ENCODE measurements around the gene THSD4. TPM values are rescaled to one million over a fixed set of nuclear protein-coding genes. Genes with fewer than 3 reads are reported as not detected.

The THSD4 gene
- total and polyA plus RNA-seq, 7 donors: 0.21 to 3.1 (median 1.8) TPM

DNA sequence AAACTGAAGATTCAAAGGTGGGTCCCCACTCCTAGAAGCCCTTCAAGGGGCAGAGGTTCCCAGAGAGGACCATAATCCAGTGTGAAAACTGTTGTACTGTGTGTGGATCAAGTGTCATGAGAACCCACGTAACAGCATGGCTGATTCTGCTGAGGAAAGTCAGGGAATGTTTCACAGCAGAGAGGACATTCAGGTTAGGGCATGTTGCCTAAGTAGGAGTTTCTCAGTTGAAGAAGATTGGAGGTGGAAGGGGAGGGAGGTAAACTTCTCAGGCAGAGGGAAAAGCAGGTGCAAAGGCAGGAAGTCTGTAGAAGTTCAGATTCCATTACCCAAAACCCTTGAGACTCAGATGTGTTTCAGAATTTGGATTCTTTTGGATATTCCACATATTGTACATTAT, 448.9 kb downstream of the THSD4 start:
- TF ChIP-seq, protein P1, sequence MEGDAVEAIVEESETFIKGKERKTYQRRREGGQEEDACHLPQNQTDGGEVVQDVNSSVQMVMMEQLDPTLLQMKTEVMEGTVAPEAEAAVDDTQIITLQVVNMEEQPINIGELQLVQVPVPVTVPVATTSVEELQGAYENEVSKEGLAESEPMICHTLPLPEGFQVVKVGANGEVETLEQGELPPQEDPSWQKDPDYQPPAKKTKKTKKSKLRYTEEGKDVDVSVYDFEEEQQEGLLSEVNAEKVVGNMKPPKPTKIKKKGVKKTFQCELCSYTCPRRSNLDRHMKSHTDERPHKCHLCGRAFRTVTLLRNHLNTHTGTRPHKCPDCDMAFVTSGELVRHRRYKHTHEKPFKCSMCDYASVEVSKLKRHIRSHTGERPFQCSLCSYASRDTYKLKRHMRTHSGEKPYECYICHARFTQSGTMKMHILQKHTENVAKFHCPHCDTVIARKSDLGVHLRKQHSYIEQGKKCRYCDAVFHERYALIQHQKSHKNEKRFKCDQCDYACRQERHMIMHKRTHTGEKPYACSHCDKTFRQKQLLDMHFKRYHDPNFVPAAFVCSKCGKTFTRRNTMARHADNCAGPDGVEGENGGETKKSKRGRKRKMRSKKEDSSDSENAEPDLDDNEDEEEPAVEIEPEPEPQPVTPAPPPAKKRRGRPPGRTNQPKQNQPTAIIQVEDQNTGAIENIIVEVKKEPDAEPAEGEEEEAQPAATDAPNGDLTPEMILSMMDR (IDR thresholded peaks at IDR 0.05): no peak
- ATAC-seq (no peak), DNase-seq (no peak)
- Histone ChIP-seq H3K27me3 (ENCODE audit: insufficient read depth in 3 of 3, low read length in 2 of 3) (no peaks in the 10 kb centered on the region), H3K27ac (no peak overlapping the region), H3K4me1 (no peaks in the 10 kb centered on the region), H3K36me3 (ENCODE audit: insufficient read depth in 1 of 2, low read depth in 1 of 2) (no peaks in the 10 kb centered on the region), H3K4me3 (no peak overlapping the region), H3K9me3 (no peaks in the 10 kb centered on the region)
- intact Hi-C loops (cut with DNase I): loop anchor here in 1 of 2 donors (10.0 kb wide), 1 partner anchor 171 kb away; no protein-coding TSS in a partner anchor
- 0% methylated on average over 1 of the region's 1 CpG for WGBS, 3 donors

DNA sequence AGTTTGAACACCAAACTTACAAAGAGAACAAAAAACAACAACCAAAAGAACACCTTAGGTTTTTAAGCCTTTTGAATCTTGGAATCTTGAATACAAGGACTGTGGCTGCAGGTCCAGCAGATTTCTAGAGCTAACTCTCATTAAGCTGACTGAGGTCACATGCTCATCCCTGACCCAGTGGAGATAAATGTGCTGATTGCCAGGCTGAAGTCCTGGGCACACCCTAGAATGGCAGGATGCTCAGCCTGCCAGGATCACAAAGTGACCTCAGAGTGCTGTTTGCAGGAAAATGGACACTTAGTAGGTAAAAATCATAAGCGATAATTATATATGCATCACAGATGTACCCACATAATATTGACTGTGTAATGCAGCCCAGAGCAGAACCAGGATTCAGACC, 449.7 kb downstream of the THSD4 start:
- Histone ChIP-seq H3K4me3 (no peak overlapping the region), H3K27me3 (ENCODE audit: insufficient read depth in 3 of 3, low read length in 2 of 3) (no peaks in the 10 kb centered on the region), H3K36me3 (ENCODE audit: insufficient read depth in 1 of 2, low read depth in 1 of 2) (no peaks in the 10 kb centered on the region), H3K9me3 (no peaks in the 10 kb centered on the region), H3K27ac (no peak overlapping the region), H3K4me1 (no peaks in the 10 kb centered on the region)
- no peak for DNase-seq
- ATAC-seq: no peak
- intact Hi-C loops (cut with DNase I): loop anchor here in 1 of 2 donors (10.0 kb wide), 1 partner anchor 170 kb away; no protein-coding TSS in a partner anchor
- TF ChIP-seq, protein P1 (IDR thresholded peaks at IDR 0.05): no peak
- 91 to 95% (median 91%) methylated on average over 1 of the region's 1 CpG for WGBS, 3 donors

DNA sequence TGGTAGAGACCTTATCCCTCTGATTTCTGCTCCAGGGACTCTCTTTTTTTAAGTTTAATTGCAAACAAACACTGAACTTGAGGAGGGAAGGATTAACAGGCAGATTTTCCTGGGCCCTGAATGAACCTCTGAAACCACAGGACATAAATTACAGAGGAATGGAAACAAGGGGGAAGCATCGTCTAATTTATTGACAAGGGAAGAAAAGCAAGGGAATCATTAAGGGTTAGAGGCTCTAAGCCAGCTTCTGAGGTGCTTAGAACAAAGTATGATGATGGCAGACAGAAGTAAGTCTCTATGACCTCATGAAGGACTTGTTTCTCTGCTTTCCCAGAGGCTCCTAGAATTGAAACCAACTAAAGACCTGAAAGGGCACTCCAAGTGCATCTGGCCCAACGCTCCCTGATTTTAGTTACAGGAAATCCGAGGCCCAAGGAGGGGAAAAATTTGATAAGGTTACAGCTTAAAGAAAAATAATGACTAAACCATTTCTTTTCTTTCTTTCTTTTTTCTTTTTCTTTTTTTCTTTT, 450.4 kb downstream of the THSD4 start:
- H3K27ac ChIP-seq: no peak overlapping the region

DNA sequence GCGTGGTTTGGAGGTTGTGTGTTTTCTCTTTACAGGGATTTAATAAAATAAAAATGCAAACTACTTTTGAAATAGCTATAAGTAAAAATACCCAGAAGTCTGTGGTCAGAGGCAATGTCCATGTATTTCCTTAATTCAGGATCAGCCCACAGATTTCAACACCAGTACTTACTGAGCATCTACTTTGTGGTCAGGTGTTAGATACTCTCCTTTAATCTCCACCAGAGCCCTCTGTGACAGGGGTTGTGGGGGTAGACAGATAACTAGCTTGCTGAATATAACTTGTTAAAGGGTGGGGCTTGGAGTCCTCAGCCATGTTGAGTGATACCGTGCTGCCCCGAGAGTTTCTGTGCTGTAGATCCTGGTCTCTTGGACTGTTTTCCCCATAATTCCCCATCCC, 451.0 kb downstream of the THSD4 start:
- no peaks in the 10 kb centered on the region for H3K4me1 ChIP-seq
- H3K36me3 ChIP-seq (ENCODE audit: insufficient read depth in 1 of 2, low read depth in 1 of 2): no peaks in the 10 kb centered on the region
- H3K4me3 ChIP-seq: no peak overlapping the region
- WGBS, 3 donors: 95 to 100% (median 97%) methylated on average over 3 of the region's 3 CpGs
- no peak for ATAC-seq
- intact Hi-C loops (cut with DNase I): loop anchor here in 1 of 2 donors (10.0 kb wide), 1 partner anchor 169 kb away; no protein-coding TSS in a partner anchor
- no peak for DNase-seq
- no peaks in the 10 kb centered on the region for H3K9me3 ChIP-seq
- no peak overlapping the region for H3K27ac ChIP-seq
- no peaks in the 10 kb centered on the region for H3K27me3 ChIP-seq (ENCODE audit: insufficient read depth in 3 of 3, low read length in 2 of 3)
- TF ChIP-seq, protein P1 (IDR thresholded peaks at IDR 0.05): no peak

More for the DNA sequence above, 450.4 kb downstream of the THSD4 start:
- H3K9me3 ChIP-seq: no peaks in the 10 kb centered on the region
- no peaks in the 10 kb centered on the region for H3K27me3 ChIP-seq (ENCODE audit: insufficient read depth in 3 of 3, low read length in 2 of 3)
- H3K36me3 ChIP-seq (ENCODE audit: insufficient read depth in 1 of 2, low read depth in 1 of 2): no peaks in the 10 kb centered on the region
- no peak for DNase-seq
- H3K4me3 ChIP-seq: no peak overlapping the region
- no peak for ATAC-seq
- TF ChIP-seq, protein P1 (IDR thresholded peaks at IDR 0.05): no peak
- 54 to 74% (median 64%) methylated on average over 3 of the region's 3 CpGs for WGBS, 3 donors
- no peaks in the 10 kb centered on the region for H3K4me1 ChIP-seq
- intact Hi-C loops (cut with DNase I): loop anchor here in 1 of 2 donors (10.0 kb wide), 1 partner anchor 169 kb away; no protein-coding TSS in a partner anchor

DNA sequence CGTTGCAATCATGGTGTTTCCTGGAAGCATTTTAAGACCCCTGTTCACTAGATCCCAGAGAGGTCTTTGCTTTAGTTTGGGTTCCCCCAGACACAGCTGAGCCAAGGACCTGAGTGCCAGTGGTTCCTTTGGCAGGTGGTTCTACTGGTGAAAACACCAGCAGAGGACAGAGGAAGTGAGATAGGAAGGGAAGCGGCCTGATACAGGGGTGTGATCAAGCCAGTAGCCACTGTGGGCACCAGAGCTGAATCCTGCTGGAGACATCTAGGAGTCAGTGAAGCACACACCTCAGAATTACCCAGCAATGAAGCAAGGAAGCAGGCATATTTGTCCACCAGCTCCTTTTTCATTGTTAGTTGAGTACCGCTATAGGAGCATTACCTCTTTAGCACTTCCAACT, 451.9 kb downstream of the THSD4 start:
- no peak overlapping the region for H3K27ac ChIP-seq
- H3K27me3 ChIP-seq (ENCODE audit: insufficient read depth in 3 of 3, low read length in 2 of 3): no peaks in the 10 kb centered on the region
- TF ChIP-seq, protein P1 (IDR thresholded peaks at IDR 0.05): no peak
- no peak overlapping the region for H3K4me3 ChIP-seq
- no peak for ATAC-seq
- DNase-seq: no peak
- H3K4me1 ChIP-seq: no peaks in the 10 kb centered on the region
- no peaks in the 10 kb centered on the region for H3K9me3 ChIP-seq
- WGBS, 3 donors: 79 to 97% (median 90%) methylated on average over 3 of the region's 3 CpGs
- intact Hi-C loops (cut with DNase I): loop anchor here in 1 of 2 donors (10.0 kb wide), 1 partner anchor 168 kb away; no protein-coding TSS in a partner anchor
- no peaks in the 10 kb centered on the region for H3K36me3 ChIP-seq (ENCODE audit: insufficient read depth in 1 of 2, low read depth in 1 of 2)
